OCI-LY7 (cell line): Measurements from ENCODE around the gene SPO11. TPM values are rescaled to one million over a fixed set of nuclear protein-coding genes. Genes with fewer than 3 reads are reported as not detected.
A peak's percentile ranks its signal among the peaks of the same experiment; 100 is the strongest.

ENCODE experiments used
- BruUV-seq: library from RNA; stranded (reverse); fragments of 400-500 nt; replicated peaks from 2 replicates; lab custom pipeline; 2021; lab: Mats Ljungman, UMichigan
- CTCF ChIA-PET: fragments of 300-600 bp; sonication (Branson Sonifier 250); formaldehyde crosslinking; loops from one replicate; lab custom pipeline; 2022; ENCODE audit warnings: antibody characterized with exemption; ENCODE audit not compliant: unreplicated experiment; lab: Charles Lee
- POLR2A ChIA-PET: fragments of 300-600 bp; sonication (Branson Sonifier 250); formaldehyde crosslinking; loops from one replicate; lab custom pipeline; 2022; ENCODE audit warnings: antibody characterized with exemption; lab: Charles Lee
- DNase-seq: peaks from one replicate; pipeline ENCODE4 v3.0.0-alpha.2; 2015; ENCODE audit warnings: low spot score
- H2AFZ ChIP-seq: fragments of 200-600 bp; sonication (generic), shearing (Covaris generic); 2 replicates; pipeline ENCODE4 v1.6.1; 2014; ENCODE audit warnings: mild to moderate bottlenecking, antibody characterized with exemption, low read length, moderate library complexity
- H3K27ac ChIP-seq: fragments of 200-600 bp; sonication (generic); 2 replicates; pipeline ENCODE4 v1.5.1; 2014; ENCODE audit warnings: mixed run types, low read depth, mild to moderate bottlenecking, moderate library complexity, low read length, inconsistent platforms; ENCODE audit not compliant: poor library complexity, severe bottlenecking
- H3K36me3 ChIP-seq: fragments of 200-600 bp; sonication (generic); 2 replicates; pipeline ENCODE4 v1.6.1; 2014; ENCODE audit warnings: mild to moderate bottlenecking, antibody characterized with exemption, low read length, moderate library complexity, mixed read lengths; ENCODE audit not compliant: insufficient read depth
- H3K4me1 ChIP-seq: fragments of 200-600 bp; sonication (generic); 2 replicates; pipeline ENCODE4 v1.5.1; 2014; ENCODE audit warnings: mild to moderate bottlenecking, low read length; ENCODE audit not compliant: insufficient read depth, poor library complexity, severe bottlenecking
- H3K4me2 ChIP-seq: fragments of 200-600 bp; sonication (generic); 2 replicates; pipeline ENCODE4 v1.6.1; 2014; ENCODE audit warnings: mild to moderate bottlenecking, low read length
- H3K4me3 ChIP-seq: fragments of 200-600 bp; sonication (generic); 2 replicates; pipeline ENCODE4 v1.5.1; 2014; ENCODE audit warnings: mild to moderate bottlenecking, low read depth, low read length; ENCODE audit not compliant: poor library complexity, severe bottlenecking
- H3K79me2 ChIP-seq: fragments of 200-600 bp; sonication (generic); 2 replicates; pipeline ENCODE4 v1.6.1; 2016; ENCODE audit warnings: low read depth, mild to moderate bottlenecking, low read length, moderate library complexity, mixed read lengths; ENCODE audit not compliant: insufficient read depth
- H3K9me2 ChIP-seq: fragments of 200-600 bp; sonication (generic); 2 replicates; pipeline ENCODE4 v1.6.1; 2016; ENCODE audit warnings: mild to moderate bottlenecking, low read length, mixed read lengths; ENCODE audit not compliant: insufficient read depth
- H3K9me3 ChIP-seq: fragments of 200-600 bp; sonication (generic); 2 replicates; pipeline ENCODE4 v1.6.1; 2014; ENCODE audit warnings: mild to moderate bottlenecking, mixed run types, low read length, mixed read lengths
- H4K20me1 ChIP-seq: fragments of 200-600 bp; sonication (generic); 2 replicates; pipeline ENCODE4 v1.6.1; 2014; ENCODE audit warnings: mild to moderate bottlenecking, antibody characterized with exemption, low read length, moderate library complexity, mixed read lengths; ENCODE audit not compliant: insufficient read depth
- CTCF ChIP-seq: fragments of 200-600 bp; sonication (generic); conservative IDR thresholded peaks from 2 replicates; pipeline ENCODE4 v1.5.1; 2014; ENCODE audit warnings: mild to moderate bottlenecking, antibody characterized with exemption, low read length, moderate library complexity, mixed read lengths
- EZH2phosphoT487 ChIP-seq: fragments of 200-600 bp; sonication (generic); IDR thresholded peaks from 2 replicates; pipeline ENCODE4 v1.6.1; 2018; ENCODE audit warnings: low read depth, borderline replicate concordance, mild to moderate bottlenecking, mixed run types, antibody characterized with exemption, low read length, moderate library complexity, mixed read lengths
- intact Hi-C: fragments of 100-400 bp; cut with micrococcal nuclease; formaldehyde crosslinking; loops from one replicate; pipeline ENCODE4 v1.10.0; 2022; ENCODE audit not compliant: unreplicated experiment
- total RNA-seq, 2 experiments: library from RNA; depleted of rRNA in 1 of 2; stranded (reverse); fragments of >200 nt in 1 of 2; shearing (Covaris generic) in 1 of 2; gene quantifications; 2 replicates each; pipeline ENCODE4 v1.2.3, GENCODE V29; 2014 to 2022

The SPO11 gene
- total RNA-seq, 2 experiments from 2014 or later: not detected

DNA sequence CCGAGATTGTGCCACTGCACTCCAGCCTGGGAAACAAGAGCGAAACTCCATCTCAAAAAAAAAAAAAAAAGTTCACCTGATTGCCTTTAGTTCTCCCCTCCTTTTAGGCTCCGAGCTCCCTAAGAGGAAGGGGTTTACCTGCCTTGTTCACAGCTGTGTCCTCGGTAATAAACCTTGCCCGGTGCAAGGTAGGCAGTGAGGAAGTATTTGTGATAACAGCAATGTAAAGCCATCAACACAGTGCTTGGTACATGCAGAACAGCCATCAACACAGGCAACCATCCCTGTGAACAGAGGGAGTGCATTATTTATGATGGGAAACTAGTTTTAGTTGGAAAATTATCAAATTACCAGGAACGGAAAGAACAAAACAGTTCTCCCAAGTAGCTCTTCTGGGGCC, 1.8 kb upstream of the SPO11 start:
- no TSS peak for BruUV-seq
- intact Hi-C loops: no loop called here
- no peaks in the 10 kb centered on the region for H3K9me2 ChIP-seq
- H3K4me3 ChIP-seq: no peak overlapping the region
- H3K4me1 ChIP-seq: peaks cover 95% of the 10 kb centered on the region
- no peaks in the 10 kb centered on the region for H3K36me3 ChIP-seq
- no peak for DNase-seq
- peak overlapping the region; percentile 63; the same call in 1 of the 2 replicates for H2AFZ ChIP-seq
- POLR2A ChIA-PET: interaction anchor here (0.9 to 3.7 kb wide), 2 partner anchors 12 kb away, joined by 3 to 27 read pairs; no protein-coding TSS in a partner anchor
- CTCF ChIA-PET: interaction anchor here (0.6 to 0.8 kb wide), 2 partner anchors 80 to 134 kb away, joined by 3 read pairs; no protein-coding TSS in a partner anchor
- peak overlapping the region; percentile 86 for H3K27ac ChIP-seq
- no peak for TF ChIP-seq CTCF
- no peak for TF ChIP-seq EZH2phosphoT487
- no peaks in the 10 kb centered on the region for H4K20me1 ChIP-seq
- no peaks in the 10 kb centered on the region for H3K9me3 ChIP-seq
- H3K79me2 ChIP-seq: no peaks in the 10 kb centered on the region
- peak overlapping the region; percentile 67 for H3K4me2 ChIP-seq

DNA sequence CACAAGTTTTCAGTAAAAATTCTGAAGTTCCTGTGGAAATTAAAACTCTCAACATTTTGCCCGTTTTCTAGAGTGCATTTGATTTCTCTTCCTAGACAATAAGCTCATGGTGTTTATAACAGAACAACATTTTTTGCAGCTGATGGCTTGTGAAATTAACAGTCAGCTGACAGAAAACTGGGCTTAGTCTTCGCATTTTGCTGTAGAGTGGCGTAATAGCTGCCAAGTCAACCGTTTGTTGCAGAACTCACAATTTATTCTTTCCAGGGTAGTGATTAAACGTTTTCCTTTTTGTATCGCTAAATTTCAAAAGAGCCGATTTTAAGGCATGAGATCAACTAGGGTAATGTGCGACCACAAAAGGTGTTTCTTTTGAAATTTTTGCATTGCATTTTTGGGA, 1.4 kb downstream of the SPO11 start:
- Histone ChIP-seq H2AFZ (no peak overlapping the region), H3K27ac (no peak overlapping the region), H3K9me2 (no peaks in the 10 kb centered on the region), H4K20me1 (no peaks in the 10 kb centered on the region), H3K79me2 (no peaks in the 10 kb centered on the region), H3K4me1 (peaks cover 63% of the 10 kb centered on the region), H3K4me2 (no peak overlapping the region), H3K9me3 (no peaks in the 10 kb centered on the region), H3K36me3 (no peaks in the 10 kb centered on the region), H3K4me3 (no peak overlapping the region)
- CTCF ChIA-PET: no interaction called here
- no peak for TF ChIP-seq EZH2phosphoT487
- no peak for TF ChIP-seq CTCF
- no TSS peak for BruUV-seq
- no peak for DNase-seq
- POLR2A ChIA-PET: no interaction called here
- intact Hi-C loops: no loop called here
